WTC11 (cell line): Measurements from ENCODE around the gene ANKRD13D. TPM values are rescaled to one million over a fixed set of nuclear protein-coding genes. Genes with fewer than 3 reads are reported as not detected.

Source experiments
- ATAC-seq: fragments of 200-7000 bp; cut with Tn5 transposase; 2 replicates; pipeline ENCODE4 v1.10.0; 2021; ENCODE audit warnings: mild to moderate bottlenecking, moderate library complexity
- CTCF ChIA-PET: fragments of 300-600 bp; sonication (Branson Sonifier 250); formaldehyde crosslinking; loops from one replicate; lab custom pipeline; 2021; ENCODE audit warnings: antibody characterized with exemption; lab: Charles Lee
- POLR2A ChIA-PET: fragments of 350-600 bp; sonication (Branson Sonifier 250); formaldehyde crosslinking; loops from one replicate; lab custom pipeline; 2021; ENCODE audit warnings: antibody characterized with exemption; lab: Charles Lee
- DNase-seq: peaks from one replicate; pipeline ENCODE4 v3.0.0; 2021; ENCODE audit warnings: low spot score
- H3K27ac Mint-ChIP-seq: 2 replicates; pipeline ENCODE4 v1.8.0; 2021; ENCODE audit warnings: mixed read lengths
- H3K27me3 Mint-ChIP-seq: 2 replicates; pipeline ENCODE4 v1.8.0; 2021; ENCODE audit warnings: low read depth, mild to moderate bottlenecking, moderate library complexity, mixed read lengths
- H3K36me3 Mint-ChIP-seq: 2 replicates; pipeline ENCODE4 v1.8.0; 2021; ENCODE audit warnings: mixed read lengths
- H3K4me1 Mint-ChIP-seq: 2 replicates; pipeline ENCODE4 v1.8.0; 2022; ENCODE audit warnings: mixed read lengths
- H3K4me3 Mint-ChIP-seq: 2 replicates; pipeline ENCODE4 v1.8.0; 2021; ENCODE audit warnings: mild to moderate bottlenecking, moderate library complexity, mixed read lengths
- H3K9me3 Mint-ChIP-seq: 2 replicates; pipeline ENCODE4 v1.8.0; 2021; ENCODE audit warnings: mixed read lengths
- ELF4 ChIP-seq: sonication (generic); formaldehyde crosslinking; IDR thresholded peaks from 2 replicates; pipeline ENCODE4 v1.8.1; 2022; ENCODE audit warnings: low read depth, mild to moderate bottlenecking, moderate library complexity, missing genetic modification reagents
- HMGA2 ChIP-seq: fragments of 250-450 bp; sonication (Bioruptor Pico); IDR thresholded peaks from 2 replicates; pipeline ENCODE4 v1.4.0; 2021; ENCODE audit warnings: mild to moderate bottlenecking, moderate library complexity
- JAZF1 ChIP-seq: fragments of 250-450 bp; sonication (Bioruptor Pico); IDR thresholded peaks from 2 replicates; pipeline ENCODE4 v1.9.0; 2021; ENCODE audit warnings: moderate library complexity, mild to moderate bottlenecking, inconsistent platforms
- JUN ChIP-seq: sonication (generic); formaldehyde crosslinking; IDR thresholded peaks from 2 replicates; pipeline ENCODE4 v1.8.0; 2023; ENCODE audit warnings: mild to moderate bottlenecking, missing genetic modification reagents
- NFYB ChIP-seq: sonication (generic); formaldehyde crosslinking; conservative IDR thresholded peaks from 2 replicates; pipeline ENCODE4 v1.8.0; 2022; ENCODE audit warnings: low read depth, missing genetic modification reagents
- NR3C1 ChIP-seq: sonication (generic); formaldehyde crosslinking; conservative IDR thresholded peaks from 2 replicates; pipeline ENCODE4 v1.8.1; 2023; ENCODE audit warnings: low read depth, mild to moderate bottlenecking, missing genetic modification reagents
- RELA ChIP-seq: sonication (generic); formaldehyde crosslinking; IDR thresholded peaks from 2 replicates; pipeline ENCODE4 v1.8.1; 2022; ENCODE audit warnings: missing genetic modification reagents, mild to moderate bottlenecking, borderline replicate concordance
- SP1 ChIP-seq: sonication (generic); formaldehyde crosslinking; conservative IDR thresholded peaks from 2 replicates; pipeline ENCODE4 v1.8.1; 2022; ENCODE audit warnings: missing genetic modification reagents
- ZNF416 ChIP-seq: fragments of 250-450 bp; sonication (Bioruptor Pico); IDR thresholded peaks from 2 replicates; pipeline ENCODE4 v1.9.0; 2021; ENCODE audit warnings: mild to moderate bottlenecking, inconsistent platforms
- ZNF671 ChIP-seq: fragments of 250-450 bp; sonication (Bioruptor Pico); IDR thresholded peaks from 2 replicates; pipeline ENCODE4 v1.8.0; 2021; ENCODE audit warnings: mild to moderate bottlenecking
- total RNA-seq: library from RNA; stranded (reverse); gene quantifications from 3 replicates; pipeline ENCODE4 v1.2.3, GENCODE V29; 2021
- TF ChIP-seq, protein P1 (sequence below): sonication (generic); formaldehyde crosslinking; IDR thresholded peaks from 2 replicates; pipeline ENCODE4 v1.8.0; 2022; ENCODE audit warnings: mild to moderate bottlenecking, missing genetic modification reagents
- TF ChIP-seq, protein P2 (sequence below): fragments of 250-450 bp; sonication (Bioruptor Pico); IDR thresholded peaks from 2 replicates; pipeline ENCODE4 v1.8.0; 2021; ENCODE audit warnings: mild to moderate bottlenecking
- TF ChIP-seq, protein P3 (sequence below): fragments of 250-450 bp; sonication (Bioruptor Pico); IDR thresholded peaks from 2 replicates; pipeline ENCODE4 v1.9.0; 2021; ENCODE audit warnings: mild to moderate bottlenecking
- TF ChIP-seq, protein P4 (sequence below): fragments of 250-450 bp; sonication (Bioruptor Pico); IDR thresholded peaks from 2 replicates; pipeline ENCODE4 v2.1.2; 2022; ENCODE audit warnings: mild to moderate bottlenecking, moderate library complexity
- TF ChIP-seq, protein P5 (sequence below): sonication (generic); formaldehyde crosslinking; IDR thresholded peaks from 2 replicates; pipeline ENCODE4 v1.8.0; 2022; ENCODE audit warnings: mild to moderate bottlenecking, missing genetic modification reagents
- TF ChIP-seq, protein P6 (sequence below): fragments of 250-450 bp; sonication (Bioruptor Pico); IDR thresholded peaks from 2 replicates; pipeline ENCODE4 v1.9.0; 2021; ENCODE audit warnings: mild to moderate bottlenecking

The ANKRD13D gene
- total RNA-seq, 1 experiment from 2014 or later, result 55.5 TPM

DNA sequence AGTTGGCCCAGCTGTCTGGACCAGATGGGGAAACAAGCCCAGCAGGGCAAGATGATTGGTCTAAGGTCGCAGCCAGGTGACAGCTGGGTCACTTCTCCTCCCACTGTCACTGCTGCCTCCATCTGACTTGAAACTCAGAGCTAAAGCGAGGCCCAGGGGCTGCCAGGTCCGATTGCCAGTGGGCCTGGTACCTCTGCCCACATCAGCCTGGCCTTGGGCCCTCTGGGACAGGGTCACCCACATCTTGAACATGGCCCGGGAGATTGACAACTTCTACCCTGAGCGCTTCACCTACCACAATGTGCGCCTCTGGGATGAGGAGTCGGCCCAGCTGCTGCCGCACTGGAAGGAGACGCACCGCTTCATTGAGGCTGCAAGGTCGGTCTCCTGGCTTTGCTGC is 20.1 kb downstream of the ANKRD13D start:
- no peaks in the 10 kb centered on the region for H3K9me3 Mint-ChIP-seq
- ATAC-seq (no peak), DNase-seq (no peak)
- ChIA-PET POLR2A (no interaction called here), CTCF (interaction anchor here (1.8 to 2.0 kb wide), 2 partner anchors 8 to 47 kb away, joined by 6 to 8 read pairs; no protein-coding TSS in a partner anchor)
- TF ChIP-seq HMGA2 (CRISPR knock-in tag), result no peak
- TF ChIP-seq, protein P1, sequence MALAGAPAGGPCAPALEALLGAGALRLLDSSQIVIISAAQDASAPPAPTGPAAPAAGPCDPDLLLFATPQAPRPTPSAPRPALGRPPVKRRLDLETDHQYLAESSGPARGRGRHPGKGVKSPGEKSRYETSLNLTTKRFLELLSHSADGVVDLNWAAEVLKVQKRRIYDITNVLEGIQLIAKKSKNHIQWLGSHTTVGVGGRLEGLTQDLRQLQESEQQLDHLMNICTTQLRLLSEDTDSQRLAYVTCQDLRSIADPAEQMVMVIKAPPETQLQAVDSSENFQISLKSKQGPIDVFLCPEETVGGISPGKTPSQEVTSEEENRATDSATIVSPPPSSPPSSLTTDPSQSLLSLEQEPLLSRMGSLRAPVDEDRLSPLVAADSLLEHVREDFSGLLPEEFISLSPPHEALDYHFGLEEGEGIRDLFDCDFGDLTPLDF (CRISPR knock-in tag), result no peak
- TF ChIP-seq ZNF671 (CRISPR knock-in tag), result no peak
- no peak overlapping the region for H3K4me3 Mint-ChIP-seq
- H3K36me3 Mint-ChIP-seq, result peaks cover 2% of the 10 kb centered on the region; the same call in 1 of the 2 replicates
- peaks cover 6% of the 10 kb centered on the region; the same call in 1 of the 2 replicates for H3K27me3 Mint-ChIP-seq
- no peak overlapping the region for H3K27ac Mint-ChIP-seq
- H3K4me1 Mint-ChIP-seq, result peaks cover 5% of the 10 kb centered on the region

DNA sequence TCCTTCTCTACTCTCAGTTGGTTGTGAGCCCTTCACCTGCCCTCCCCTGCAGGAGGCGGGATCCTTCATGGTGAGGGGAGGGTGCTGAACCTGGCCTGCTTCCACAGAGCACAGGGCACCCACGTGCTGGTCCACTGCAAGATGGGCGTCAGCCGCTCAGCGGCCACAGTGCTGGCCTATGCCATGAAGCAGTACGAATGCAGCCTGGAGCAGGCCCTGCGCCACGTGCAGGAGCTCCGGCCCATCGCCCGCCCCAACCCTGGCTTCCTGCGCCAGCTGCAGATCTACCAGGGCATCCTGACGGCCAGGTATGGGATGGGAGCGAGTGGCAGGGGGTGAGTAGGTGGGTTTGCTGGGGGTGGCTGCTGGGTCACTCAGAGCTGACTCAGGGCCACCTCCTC is 20.6 kb downstream of the ANKRD13D start:
- POLR2A ChIA-PET, result no interaction called here
- peaks cover 5% of the 10 kb centered on the region; the same call in 1 of the 2 replicates for H3K27me3 Mint-ChIP-seq
- no peak for TF ChIP-seq RELA (CRISPR knock-in tag)
- TF ChIP-seq ELF4, result no peak
- no peak for TF ChIP-seq JAZF1 (CRISPR knock-in tag)
- TF ChIP-seq JUN, result no peak
- TF ChIP-seq ZNF416 (CRISPR knock-in tag), result no peak
- TF ChIP-seq, protein P2, sequence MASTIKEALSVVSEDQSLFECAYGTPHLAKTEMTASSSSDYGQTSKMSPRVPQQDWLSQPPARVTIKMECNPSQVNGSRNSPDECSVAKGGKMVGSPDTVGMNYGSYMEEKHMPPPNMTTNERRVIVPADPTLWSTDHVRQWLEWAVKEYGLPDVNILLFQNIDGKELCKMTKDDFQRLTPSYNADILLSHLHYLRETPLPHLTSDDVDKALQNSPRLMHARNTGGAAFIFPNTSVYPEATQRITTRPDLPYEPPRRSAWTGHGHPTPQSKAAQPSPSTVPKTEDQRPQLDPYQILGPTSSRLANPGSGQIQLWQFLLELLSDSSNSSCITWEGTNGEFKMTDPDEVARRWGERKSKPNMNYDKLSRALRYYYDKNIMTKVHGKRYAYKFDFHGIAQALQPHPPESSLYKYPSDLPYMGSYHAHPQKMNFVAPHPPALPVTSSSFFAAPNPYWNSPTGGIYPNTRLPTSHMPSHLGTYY (CRISPR knock-in tag), result no peak
- TF ChIP-seq, protein P3, sequence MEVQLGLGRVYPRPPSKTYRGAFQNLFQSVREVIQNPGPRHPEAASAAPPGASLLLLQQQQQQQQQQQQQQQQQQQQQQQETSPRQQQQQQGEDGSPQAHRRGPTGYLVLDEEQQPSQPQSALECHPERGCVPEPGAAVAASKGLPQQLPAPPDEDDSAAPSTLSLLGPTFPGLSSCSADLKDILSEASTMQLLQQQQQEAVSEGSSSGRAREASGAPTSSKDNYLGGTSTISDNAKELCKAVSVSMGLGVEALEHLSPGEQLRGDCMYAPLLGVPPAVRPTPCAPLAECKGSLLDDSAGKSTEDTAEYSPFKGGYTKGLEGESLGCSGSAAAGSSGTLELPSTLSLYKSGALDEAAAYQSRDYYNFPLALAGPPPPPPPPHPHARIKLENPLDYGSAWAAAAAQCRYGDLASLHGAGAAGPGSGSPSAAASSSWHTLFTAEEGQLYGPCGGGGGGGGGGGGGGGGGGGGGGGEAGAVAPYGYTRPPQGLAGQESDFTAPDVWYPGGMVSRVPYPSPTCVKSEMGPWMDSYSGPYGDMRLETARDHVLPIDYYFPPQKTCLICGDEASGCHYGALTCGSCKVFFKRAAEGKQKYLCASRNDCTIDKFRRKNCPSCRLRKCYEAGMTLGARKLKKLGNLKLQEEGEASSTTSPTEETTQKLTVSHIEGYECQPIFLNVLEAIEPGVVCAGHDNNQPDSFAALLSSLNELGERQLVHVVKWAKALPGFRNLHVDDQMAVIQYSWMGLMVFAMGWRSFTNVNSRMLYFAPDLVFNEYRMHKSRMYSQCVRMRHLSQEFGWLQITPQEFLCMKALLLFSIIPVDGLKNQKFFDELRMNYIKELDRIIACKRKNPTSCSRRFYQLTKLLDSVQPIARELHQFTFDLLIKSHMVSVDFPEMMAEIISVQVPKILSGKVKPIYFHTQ, result no peak
- H3K4me1 Mint-ChIP-seq, result peaks cover 2% of the 10 kb centered on the region
- ATAC-seq (no peak), DNase-seq (no peak)
- H3K36me3 Mint-ChIP-seq, result peaks cover 2% of the 10 kb centered on the region; the same call in 1 of the 2 replicates
- CTCF ChIA-PET, result interaction anchor here (2.0 kb wide), 1 partner anchor 48 kb away, joined by 6 read pairs; no protein-coding TSS in a partner anchor
- no peak overlapping the region for H3K4me3 Mint-ChIP-seq
- no peak overlapping the region for H3K27ac Mint-ChIP-seq
- no peaks in the 10 kb centered on the region for H3K9me3 Mint-ChIP-seq

DNA sequence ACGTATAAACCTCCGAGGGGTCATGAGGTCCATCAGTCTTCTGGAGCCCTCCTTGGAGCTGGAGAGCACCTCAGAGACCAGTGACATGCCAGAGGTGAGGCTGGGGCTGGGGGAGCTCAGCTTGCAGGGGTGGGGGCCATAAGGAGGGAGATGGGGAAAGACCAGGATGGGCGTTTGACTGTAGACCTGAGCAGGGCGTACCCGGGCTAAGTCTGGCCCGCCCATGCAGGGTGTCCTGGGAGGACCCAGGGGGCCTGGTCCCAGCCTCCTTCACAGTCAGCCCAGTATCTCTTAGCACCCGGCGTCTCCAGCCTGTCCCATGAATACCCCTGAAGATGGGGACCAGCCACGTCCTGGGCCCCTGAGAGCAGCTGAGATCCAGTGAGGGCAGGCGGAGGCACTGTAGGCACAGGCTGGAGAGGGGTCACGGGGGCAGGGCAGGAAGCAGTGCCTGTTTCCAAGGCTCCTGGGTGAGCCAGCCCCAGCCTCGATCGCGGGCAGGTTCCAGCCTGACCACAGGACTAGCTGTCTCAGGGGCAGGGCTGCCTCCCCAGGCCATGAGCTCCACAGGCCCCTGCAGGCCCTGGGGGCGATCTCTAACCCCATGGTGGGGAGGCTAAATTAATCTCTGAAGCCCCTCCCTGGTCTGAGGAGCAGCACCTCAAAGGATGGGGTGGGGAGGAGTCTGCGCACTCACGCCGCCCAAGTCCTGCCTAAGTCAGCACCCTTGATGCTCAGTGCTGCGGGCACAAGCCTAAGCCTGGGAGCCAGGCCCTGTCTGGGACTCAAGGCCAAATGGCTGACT is 21.3 kb downstream of the ANKRD13D start:
- DNase-seq (no peak), ATAC-seq (no peak)
- Mint-ChIP-seq H3K27me3 (peaks cover 9% of the 10 kb centered on the region), H3K9me3 (no peaks in the 10 kb centered on the region), H3K36me3 (peaks cover 2% of the 10 kb centered on the region; the same call in 1 of the 2 replicates), H3K4me3 (no peak overlapping the region), H3K27ac (no peak overlapping the region), H3K4me1 (no peaks in the 10 kb centered on the region)
- ChIA-PET CTCF (interaction anchor here (0.5 to 1.7 kb wide), 5 partner anchors 8 to 751 kb away, joined by 3 to 6 read pairs (median 5); no protein-coding TSS in a partner anchor), POLR2A (no interaction called here)
- TF ChIP-seq, protein P4, sequence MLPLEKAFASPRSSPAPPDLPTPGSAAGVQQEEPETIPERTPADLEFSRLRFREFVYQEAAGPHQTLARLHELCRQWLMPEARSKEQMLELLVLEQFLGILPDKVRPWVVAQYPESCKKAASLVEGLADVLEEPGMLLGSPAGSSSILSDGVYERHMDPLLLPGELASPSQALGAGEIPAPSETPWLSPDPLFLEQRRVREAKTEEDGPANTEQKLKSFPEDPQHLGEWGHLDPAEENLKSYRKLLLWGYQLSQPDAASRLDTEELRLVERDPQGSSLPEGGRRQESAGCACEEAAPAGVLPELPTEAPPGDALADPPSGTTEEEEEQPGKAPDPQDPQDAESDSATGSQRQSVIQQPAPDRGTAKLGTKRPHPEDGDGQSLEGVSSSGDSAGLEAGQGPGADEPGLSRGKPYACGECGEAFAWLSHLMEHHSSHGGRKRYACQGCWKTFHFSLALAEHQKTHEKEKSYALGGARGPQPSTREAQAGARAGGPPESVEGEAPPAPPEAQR (CRISPR knock-in tag), result no peak
- TF ChIP-seq, protein P5, sequence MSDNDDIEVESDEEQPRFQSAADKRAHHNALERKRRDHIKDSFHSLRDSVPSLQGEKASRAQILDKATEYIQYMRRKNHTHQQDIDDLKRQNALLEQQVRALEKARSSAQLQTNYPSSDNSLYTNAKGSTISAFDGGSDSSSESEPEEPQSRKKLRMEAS, result no peak
- TF ChIP-seq NR3C1 (CRISPR knock-in tag) (no peak), SP1 (no peak), NFYB (CRISPR knock-in tag) (no peak)
- TF ChIP-seq, protein P6, sequence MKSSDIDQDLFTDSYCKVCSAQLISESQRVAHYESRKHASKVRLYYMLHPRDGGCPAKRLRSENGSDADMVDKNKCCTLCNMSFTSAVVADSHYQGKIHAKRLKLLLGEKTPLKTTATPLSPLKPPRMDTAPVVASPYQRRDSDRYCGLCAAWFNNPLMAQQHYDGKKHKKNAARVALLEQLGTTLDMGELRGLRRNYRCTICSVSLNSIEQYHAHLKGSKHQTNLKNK (CRISPR knock-in tag), result no peak
